Pulmonary artery endothelial cell (primary cell): Measurements from ENCODE around the gene SRGAP1. TPM values are rescaled to one million over a fixed set of nuclear protein-coding genes. Genes with fewer than 3 reads are reported as not detected.
"Not testable (repeated sequence)": the region's sequence is repeated elsewhere in the genome, so short reads cannot be mapped to it uniquely, and the experiment has no call there.

ENCODE experiments used
- DNase-seq: peaks from one replicate; pipeline ENCODE4 v3.0.0-alpha.2; 2011; ENCODE audit warnings: low read depth, low spot score
- total RNA-seq: library from RNA; depleted of rRNA; stranded (reverse); fragments of >200 nt; gene quantifications from 2 replicates; pipeline ENCODE4 v1.2.3, GENCODE V29; 2014

Gene SRGAP1
- total RNA-seq, 1 donor from 2014 or later: 1.8 TPM

- no peak for DNase-seq
Measured at GRCh38 chr12:64042911-64043310, 198.4 kb downstream of the SRGAP1 start.

- DNase-seq: no peak
Measured at GRCh38 chr12:64044191-64044590, 199.7 kb downstream of the SRGAP1 start.

GRCh38 chr12:64051057-64051456 is 206.6 kb downstream of the SRGAP1 start:
- no peak for DNase-seq

GRCh38 chr12:64053117-64053516 is 208.6 kb downstream of the SRGAP1 start:
- no peak for DNase-seq

- DNase-seq: no peak
Measured at GRCh38 chr12:64054079-64054520, 209.6 kb downstream of the SRGAP1 start.

- no peak for DNase-seq
Measured at GRCh38 chr12:64056741-64057140, 212.2 kb downstream of the SRGAP1 start.

- no peak for DNase-seq
Measured at GRCh38 chr12:64057706-64058105, 213.2 kb downstream of the SRGAP1 start.

GRCh38 chr12:64058541-64059265 is 214.2 kb downstream of the SRGAP1 start:
- no peak for DNase-seq

GRCh38 chr12:64059685-64060084 is 215.2 kb downstream of the SRGAP1 start:
- DNase-seq: no peak

GRCh38 chr12:64061868-64062375 is 217.4 kb downstream of the SRGAP1 start:
- DNase-seq: no peak

GRCh38 chr12:64063121-64063520 is 218.6 kb downstream of the SRGAP1 start:
- DNase-seq: no peak

- no peak for DNase-seq
Measured at GRCh38 chr12:64064240-64064639, 219.7 kb downstream of the SRGAP1 start.

- DNase-seq: no peak
Measured at GRCh38 chr12:64064706-64065105, 220.2 kb downstream of the SRGAP1 start.

GRCh38 chr12:64065881-64066451 is 221.5 kb downstream of the SRGAP1 start:
- no peak for DNase-seq

- no peak for DNase-seq
Measured at GRCh38 chr12:64066776-64067175, 222.3 kb downstream of the SRGAP1 start.

- DNase-seq: no peak
Measured at GRCh38 chr12:64070454-64070853, 226.0 kb downstream of the SRGAP1 start.

- DNase-seq: no peak
Measured at GRCh38 chr12:64072916-64073575, 228.5 kb downstream of the SRGAP1 start.

- not testable (repeated sequence) for DNase-seq
Measured at GRCh38 chr12:64076565-64076964, 232.1 kb downstream of the SRGAP1 start.

GRCh38 chr12:64077922-64078321 is 233.4 kb downstream of the SRGAP1 start:
- DNase-seq: no peak

GRCh38 chr12:64080319-64081007 is 236.0 kb downstream of the SRGAP1 start:
- no peak for DNase-seq

GRCh38 chr12:64081008-64081404 is 236.5 kb downstream of the SRGAP1 start:
- DNase-seq: no peak

- DNase-seq: no peak
Measured at GRCh38 chr12:64082116-64082515, 237.6 kb downstream of the SRGAP1 start.
